H4 (cell line): ENCODE data around the gene VPS51. TPM values are rescaled to one million over a fixed set of nuclear protein-coding genes. Genes with fewer than 3 reads are reported as not detected.

Experiments
- DNase-seq: peaks from one replicate; pipeline ENCODE4 v3.0.0-alpha.2; 2015; ENCODE audit warnings: low spot score
- total RNA-seq: library from RNA; depleted of rRNA; stranded (reverse); fragments of >200 nt; shearing (Covaris generic); gene quantifications from 2 replicates; pipeline ENCODE4 v1.2.3, GENCODE V29; 2014; rRNA removed

The VPS51 gene
- total RNA-seq, result 68.7 and 134 TPM in 2 replicates

GRCh38 chr11:65095974-65096806 lies at the start of gene VPS51:
TSS of gene VPS51 (plus strand) at chr11:65096214. CDS start at chr11:65096251, 37 bp downstream.
- DNase-seq, result peak; percentile 83

- no peak for DNase-seq
These were observed 48.2 kb upstream of the VPS51 start for GRCh38 chr11:65047581-65048422.

DNA sequence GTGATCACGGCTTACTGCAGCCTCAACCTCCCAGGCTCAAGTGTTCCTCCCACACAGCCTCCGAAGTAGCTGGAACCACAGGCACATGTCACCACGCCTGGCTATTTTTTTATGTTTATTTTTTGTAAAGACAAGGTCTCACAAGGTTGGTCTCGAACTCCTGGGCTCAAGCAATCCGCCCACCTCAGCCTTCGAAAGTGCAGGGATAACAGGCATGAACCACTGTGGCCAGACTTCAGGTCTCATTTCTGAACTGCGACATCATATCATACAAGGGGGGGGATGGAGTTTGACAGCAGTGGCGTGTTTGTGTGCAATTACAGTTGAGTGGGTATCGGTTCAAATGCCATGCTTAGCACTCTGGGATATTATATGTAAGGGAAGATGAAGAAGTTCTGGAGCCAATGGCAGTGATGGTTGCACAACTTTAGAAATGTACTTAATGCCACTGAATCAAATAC lies 44.6 kb upstream of the VPS51 start:
- no peak for DNase-seq

- DNase-seq, result no peak
These were observed 42.0 kb upstream of the VPS51 start for GRCh38 chr11:65053827-65054508.

GRCh38 chr11:65055538-65055937 lies 40.5 kb upstream of the VPS51 start:
- DNase-seq, result no peak

DNA sequence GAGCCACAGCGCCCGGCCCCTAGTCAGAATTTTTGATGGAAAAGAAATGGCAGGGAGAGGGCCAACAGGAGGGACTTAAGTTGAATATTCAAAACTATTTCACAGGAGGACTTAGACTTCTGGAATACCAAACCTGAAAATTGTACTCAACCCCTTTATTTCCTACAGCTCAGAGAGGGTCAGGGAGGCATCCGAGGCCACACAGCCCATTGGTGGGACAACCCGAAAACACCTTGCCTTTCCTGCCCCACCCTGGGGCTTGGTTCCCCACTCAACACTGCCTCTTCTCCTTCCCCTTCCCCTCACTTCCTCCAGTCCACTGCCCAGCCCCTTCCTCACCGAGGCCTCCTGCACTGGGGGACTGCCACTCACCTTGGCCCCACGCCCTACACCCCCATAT lies 39.0 kb upstream of the VPS51 start:
- DNase-seq, result no peak

DNA sequence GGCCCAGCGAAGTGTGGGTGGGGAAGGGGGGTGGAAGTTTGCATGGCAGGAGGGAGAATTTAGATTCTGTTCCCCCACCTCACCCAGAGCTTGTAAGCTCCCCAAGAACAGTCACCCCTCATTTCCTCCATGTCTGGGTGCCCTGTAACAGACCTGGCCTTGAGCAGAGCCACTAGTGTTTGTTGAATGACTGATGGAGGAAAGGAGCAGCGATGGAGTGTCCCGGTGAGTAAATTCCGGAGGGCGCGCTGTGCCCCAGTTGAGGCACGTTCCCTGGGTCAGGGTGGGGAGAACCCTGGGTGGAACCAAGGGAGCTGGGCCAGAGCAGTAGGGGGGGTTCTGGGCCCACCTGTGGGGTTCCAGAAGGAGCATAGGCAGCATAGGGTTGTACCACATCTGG lies 38.5 kb upstream of the VPS51 start:
- DNase-seq, result no peak

- DNase-seq, result no peak
These were observed 38.0 kb upstream of the VPS51 start for GRCh38 chr11:65058012-65058411.

DNA sequence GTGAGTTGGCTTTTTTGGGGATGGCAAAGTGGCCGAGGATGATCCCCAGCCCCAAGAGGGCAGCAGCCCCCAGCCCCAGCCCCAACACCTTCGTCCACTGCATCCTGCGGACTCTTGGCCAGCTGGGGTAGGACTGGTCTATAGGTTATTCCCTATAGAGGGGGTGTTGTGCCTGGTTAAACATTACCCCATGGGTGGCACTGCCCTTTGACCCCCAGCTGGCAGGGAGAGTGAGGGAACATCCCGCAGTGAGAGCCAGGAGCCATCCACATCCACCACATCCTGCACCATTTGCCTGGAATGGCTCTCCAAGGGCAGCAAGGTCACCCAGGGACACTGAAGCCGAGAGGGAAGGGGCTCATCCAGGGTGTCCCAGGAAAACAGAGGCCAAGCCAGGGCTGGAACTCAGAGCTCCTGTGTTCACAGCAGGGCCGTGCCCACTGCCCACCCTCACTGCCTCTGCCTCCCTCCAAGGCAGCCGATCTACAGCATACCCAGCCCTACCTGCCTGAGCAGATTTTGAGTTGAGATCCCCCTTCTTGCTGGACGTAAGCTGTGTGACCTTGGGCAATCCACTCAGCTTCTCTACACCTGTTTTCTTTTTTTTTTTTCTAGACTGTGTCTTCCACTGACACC lies 37.5 kb upstream of the VPS51 start, which contains the start of gene NAALADL1:
Gene NAALADL1 (minus strand): TSS at position 135 of the 636 bp plus-strand sequence. CDS start 32 bp downstream, at position 103.
- DNase-seq, result no peak

GRCh38 chr11:65059523-65059922 lies 36.5 kb upstream of the VPS51 start:
- no peak for DNase-seq

DNA sequence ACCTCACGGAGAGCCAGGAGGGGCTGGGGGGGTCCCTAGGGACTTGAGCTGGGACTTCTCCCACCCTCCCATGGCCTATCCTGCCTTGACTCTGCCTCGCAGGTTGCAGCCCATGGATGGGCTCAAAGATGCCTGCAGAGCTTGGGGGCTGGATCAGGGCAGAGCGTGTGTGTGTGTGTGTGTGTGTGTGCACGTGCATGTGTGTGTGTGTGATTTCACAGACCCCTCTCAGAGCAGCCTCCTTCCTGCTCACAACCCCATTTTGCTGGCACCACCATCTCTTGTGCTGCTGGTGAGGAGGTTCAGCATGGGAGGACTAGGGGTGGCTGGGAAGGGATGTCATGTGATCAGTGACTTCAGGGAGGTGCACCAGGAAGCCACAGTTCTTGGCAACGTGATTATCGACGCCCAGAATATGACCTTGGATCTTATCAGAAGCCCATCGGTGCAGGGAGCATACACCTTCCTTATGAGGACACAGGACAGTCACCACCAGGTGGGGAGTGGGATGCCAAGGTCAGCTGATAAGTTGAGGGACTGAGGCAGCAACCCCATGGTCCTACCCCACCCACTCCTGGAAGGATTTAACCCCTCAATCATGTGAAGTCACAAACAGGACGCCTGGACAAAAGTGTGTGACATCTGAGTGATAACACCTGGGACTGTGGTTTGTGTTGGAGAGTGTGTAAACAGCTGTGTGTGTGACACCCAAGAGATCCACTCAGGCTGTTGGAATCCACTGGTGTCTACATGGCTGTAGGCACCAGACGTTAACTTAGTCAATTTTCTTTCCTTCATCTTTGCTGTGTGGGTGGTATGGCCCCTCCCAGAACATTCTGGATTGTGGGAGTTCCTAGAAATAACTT lies 35.8 kb upstream of the VPS51 start:
- DNase-seq, result no peak

- DNase-seq, result no peak
These were observed 35.1 kb upstream of the VPS51 start for GRCh38 chr11:65060913-65061408.

DNA sequence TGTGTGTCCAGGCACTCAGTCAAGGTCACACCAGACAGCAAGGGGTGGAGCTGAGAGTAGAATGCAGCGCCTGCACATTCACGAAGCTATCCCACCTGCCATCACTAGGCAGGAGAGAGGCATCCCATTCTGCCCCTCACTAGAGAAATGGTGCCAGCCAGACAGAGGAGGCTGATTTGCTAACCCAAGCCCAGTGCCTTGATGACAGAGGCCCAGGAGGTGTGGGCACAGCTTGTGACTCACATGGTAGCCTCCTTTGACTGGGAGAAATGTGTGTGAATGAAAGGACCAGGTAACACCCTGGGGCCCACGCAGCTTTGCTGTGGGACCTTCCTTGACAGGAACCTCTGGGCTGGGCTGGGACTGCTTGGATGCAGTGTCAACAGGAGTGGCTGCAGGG lies 32.5 kb upstream of the VPS51 start:
- DNase-seq, result no peak

GRCh38 chr11:65064847-65065240 lies 31.2 kb upstream of the VPS51 start:
- DNase-seq, result no peak

GRCh38 chr11:65065851-65066250 lies 30.2 kb upstream of the VPS51 start:
- DNase-seq, result no peak

DNA sequence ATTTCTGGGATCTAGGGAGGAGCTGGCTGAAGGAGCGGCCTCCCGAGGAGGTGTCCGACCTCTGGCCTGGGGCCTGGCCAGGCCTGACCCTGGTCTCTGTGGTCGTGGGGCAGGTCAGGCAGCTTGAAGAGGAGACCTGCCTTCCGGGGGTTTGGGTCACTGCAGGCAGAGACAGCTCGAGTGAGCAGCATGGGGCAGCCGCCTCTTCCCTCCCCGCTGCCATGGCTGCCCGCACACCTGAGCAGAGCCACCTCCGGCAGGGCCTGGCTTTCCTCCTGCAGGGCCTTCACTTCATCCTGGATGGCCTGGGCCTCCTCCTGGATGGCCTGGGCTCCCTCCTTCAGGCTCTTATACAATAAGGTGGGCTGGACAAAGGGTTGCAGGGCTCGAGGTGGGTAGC lies 29.7 kb upstream of the VPS51 start:
- DNase-seq, result no peak

- DNase-seq, result no peak
These were observed 29.2 kb upstream of the VPS51 start for GRCh38 chr11:65066805-65067291.

- no peak for DNase-seq
These were observed 28.6 kb upstream of the VPS51 start for GRCh38 chr11:65067446-65067845.

- no peak for DNase-seq
These were observed 26.8 kb upstream of the VPS51 start for GRCh38 chr11:65069217-65069616.
